Endodermal cell (in vitro differentiated cells): ENCODE results near the gene IL3. TPM values are rescaled to one million over a fixed set of nuclear protein-coding genes. Genes with fewer than 3 reads are reported as not detected.

Experiments used
- DNase-seq: peaks from one replicate; pipeline ENCODE4 v3.0.0-alpha.2; 2017
- H3K27ac ChIP-seq: 2 replicates; pipeline ENCODE4 v1.5.1; 2013; ENCODE audit warnings: mild to moderate bottlenecking, low read depth, low read length, moderate library complexity
- H3K27me3 ChIP-seq: 2 replicates; pipeline ENCODE4 v1.6.1; 2013; ENCODE audit warnings: mild to moderate bottlenecking, low read length, moderate library complexity; ENCODE audit not compliant: insufficient read depth, control insufficient read depth, poor library complexity, severe bottlenecking
- H3K36me3 ChIP-seq: 2 replicates; pipeline ENCODE4 v1.7.0; 2013; ENCODE audit warnings: mild to moderate bottlenecking, low read length, moderate library complexity; ENCODE audit not compliant: control insufficient read depth, insufficient read depth
- H3K4me1 ChIP-seq: one replicate; pipeline ENCODE4 v1.7.0; 2013; ENCODE audit warnings: low read length; ENCODE audit not compliant: control insufficient read depth, insufficient read depth
- H3K4me3 ChIP-seq: 2 replicates; pipeline ENCODE4 v1.5.1; 2013; ENCODE audit warnings: mild to moderate bottlenecking, low read length, moderate library complexity
- H3K9ac ChIP-seq: 2 replicates; pipeline ENCODE4 v1.6.1; 2013; ENCODE audit warnings: mild to moderate bottlenecking, low read length, moderate library complexity; ENCODE audit not compliant: poor library complexity, severe bottlenecking; ENCODE audit errors: extremely low read depth
- H3K9me3 ChIP-seq: 2 replicates; pipeline ENCODE4 v1.6.1; 2013; ENCODE audit warnings: mild to moderate bottlenecking, low read length, moderate library complexity; ENCODE audit not compliant: control insufficient read depth
- H3K27ac Mint-ChIP-seq: 2 replicates; pipeline ENCODE4 v1.8.0; 2020; ENCODE audit warnings: mixed read lengths
- H3K27me3 Mint-ChIP-seq: 2 replicates; pipeline ENCODE4 v1.8.0; 2021; ENCODE audit warnings: mild to moderate bottlenecking, mixed read lengths; ENCODE audit not compliant: insufficient read depth
- H3K36me3 Mint-ChIP-seq: 2 replicates; pipeline ENCODE4 v1.8.0; 2020; ENCODE audit warnings: low read depth, mixed read lengths
- H3K4me1 Mint-ChIP-seq: 2 replicates; pipeline ENCODE4 v1.8.0; 2020; ENCODE audit warnings: mixed read lengths
- H3K4me3 Mint-ChIP-seq: 2 replicates; pipeline ENCODE4 v1.8.0; 2020; ENCODE audit warnings: mild to moderate bottlenecking, moderate library complexity, mixed read lengths
- H3K9me3 Mint-ChIP-seq: 2 replicates; pipeline ENCODE4 v1.8.0; 2020; ENCODE audit warnings: mild to moderate bottlenecking, mixed read lengths
- WGBS, 2 experiments: methylation state at CpG; one replicate each; pipeline versions ENCODE4 v1.1.5 to v1.1.7; 2013; ENCODE audit warnings: missing lambda C conversion rate in 2 of 2, mixed read lengths in 1 of 2; ENCODE audit not compliant: insufficient coverage in 1 of 2, insufficient read length in 1 of 2; 5-methylcytosine and 5-hydroxymethylcytosine counted together
- total RNA-seq, 2 donors: library from RNA; stranded (reverse); fragmentation: NEBNext Ultra II Directional in 1 of 2; extraction: Animal tissue kit (Norgen Biotek cat#: 25700) in 1 of 2; gene quantifications; 2 replicates in 1 of 2; 3 replicates in 1 of 2; pipeline ENCODE4 v1.2.1, GENCODE V29; 2021
- TF ChIP-seq, protein P1 (sequence below): fragments of 200-600 bp; sonication (generic); conservative IDR thresholded peaks from 2 replicates; pipeline ENCODE4 v1.5.0; 2021; ENCODE audit warnings: antibody characterized with exemption, mild to moderate bottlenecking

Gene IL3
- total RNA-seq, 2 donors from 2014 or later: not detected

DNA sequence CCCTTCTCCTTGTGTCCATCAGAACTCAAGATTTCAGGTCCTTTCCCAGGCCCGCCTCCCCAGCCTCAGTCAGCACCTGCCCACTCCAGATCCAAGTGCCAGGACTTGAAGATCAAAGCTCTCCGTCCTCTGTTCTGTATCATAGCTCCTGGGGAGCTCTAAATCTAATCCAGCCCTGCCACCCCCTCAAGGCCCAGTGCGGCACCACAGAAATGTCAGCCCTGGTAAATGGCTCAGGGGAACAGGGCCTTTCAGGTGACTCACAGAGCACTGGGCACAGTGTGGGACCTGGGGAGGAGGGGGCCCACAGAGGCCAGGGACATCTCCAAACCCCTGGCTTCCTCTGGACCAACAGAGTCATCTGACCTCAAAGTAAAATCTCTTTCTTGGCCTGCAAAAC, 19.2 kb downstream of the IL3 start:
- Histone ChIP-seq H3K9me3 (no peaks in the 10 kb centered on the region), H3K4me3 (no peak overlapping the region), H3K27ac (no peak overlapping the region), H3K4me1 (no peaks in the 10 kb centered on the region), H3K27me3 (no peaks in the 10 kb centered on the region), H3K9ac (no peak overlapping the region), H3K36me3 (no peaks in the 10 kb centered on the region)
- Mint-ChIP-seq H3K4me3 (no peak overlapping the region), H3K27me3 (no peaks in the 10 kb centered on the region), H3K36me3 (no peaks in the 10 kb centered on the region), H3K27ac (no peak overlapping the region), H3K4me1 (peaks cover 5% of the 10 kb centered on the region), H3K9me3 (no peaks in the 10 kb centered on the region)
- no peak for DNase-seq
- 73% methylated on average over 3 of the region's 3 CpGs; no CpG with 5 or more reads in 1 of the 2 experiments for WGBS, 2 experiments
- TF ChIP-seq, protein P1, sequence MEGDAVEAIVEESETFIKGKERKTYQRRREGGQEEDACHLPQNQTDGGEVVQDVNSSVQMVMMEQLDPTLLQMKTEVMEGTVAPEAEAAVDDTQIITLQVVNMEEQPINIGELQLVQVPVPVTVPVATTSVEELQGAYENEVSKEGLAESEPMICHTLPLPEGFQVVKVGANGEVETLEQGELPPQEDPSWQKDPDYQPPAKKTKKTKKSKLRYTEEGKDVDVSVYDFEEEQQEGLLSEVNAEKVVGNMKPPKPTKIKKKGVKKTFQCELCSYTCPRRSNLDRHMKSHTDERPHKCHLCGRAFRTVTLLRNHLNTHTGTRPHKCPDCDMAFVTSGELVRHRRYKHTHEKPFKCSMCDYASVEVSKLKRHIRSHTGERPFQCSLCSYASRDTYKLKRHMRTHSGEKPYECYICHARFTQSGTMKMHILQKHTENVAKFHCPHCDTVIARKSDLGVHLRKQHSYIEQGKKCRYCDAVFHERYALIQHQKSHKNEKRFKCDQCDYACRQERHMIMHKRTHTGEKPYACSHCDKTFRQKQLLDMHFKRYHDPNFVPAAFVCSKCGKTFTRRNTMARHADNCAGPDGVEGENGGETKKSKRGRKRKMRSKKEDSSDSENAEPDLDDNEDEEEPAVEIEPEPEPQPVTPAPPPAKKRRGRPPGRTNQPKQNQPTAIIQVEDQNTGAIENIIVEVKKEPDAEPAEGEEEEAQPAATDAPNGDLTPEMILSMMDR: no peak

DNA sequence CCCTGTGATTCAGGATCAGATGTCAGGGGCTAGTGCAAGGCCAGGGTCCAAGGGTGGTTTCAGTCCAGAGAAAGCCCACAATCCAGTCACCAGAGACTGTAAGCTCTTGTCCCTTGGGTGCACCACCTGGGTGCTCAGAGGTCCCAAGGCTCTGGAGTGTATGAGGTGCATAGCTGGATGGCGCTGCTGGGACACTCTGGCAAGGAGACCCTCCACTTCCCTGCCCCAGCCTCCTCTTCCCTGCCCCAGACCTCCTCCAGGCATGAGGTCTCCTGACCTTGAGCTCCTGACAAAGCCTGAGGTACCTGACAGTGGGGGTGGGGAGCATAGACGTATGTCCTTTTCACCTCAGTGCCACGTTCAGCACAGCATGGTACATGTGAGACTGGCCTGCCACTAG, 20.1 kb downstream of the IL3 start:
- no peak overlapping the region for H3K27ac ChIP-seq
- Mint-ChIP-seq H3K27ac (no peak overlapping the region), H3K27me3 (no peaks in the 10 kb centered on the region), H3K4me3 (no peak overlapping the region), H3K4me1 (no peaks in the 10 kb centered on the region), H3K36me3 (no peaks in the 10 kb centered on the region), H3K9me3 (no peaks in the 10 kb centered on the region)
- no peak overlapping the region for H3K4me3 ChIP-seq
- H3K36me3 ChIP-seq: no peaks in the 10 kb centered on the region
- H3K9ac ChIP-seq: no peak overlapping the region
- WGBS, 2 experiments: 89% methylated on average over 2 to 3 of the region's 3 CpGs
- H3K4me1 ChIP-seq: no peaks in the 10 kb centered on the region
- H3K9me3 ChIP-seq: no peaks in the 10 kb centered on the region
- TF ChIP-seq, protein P1: no peak
- H3K27me3 ChIP-seq: no peaks in the 10 kb centered on the region
- no peak for DNase-seq

DNA sequence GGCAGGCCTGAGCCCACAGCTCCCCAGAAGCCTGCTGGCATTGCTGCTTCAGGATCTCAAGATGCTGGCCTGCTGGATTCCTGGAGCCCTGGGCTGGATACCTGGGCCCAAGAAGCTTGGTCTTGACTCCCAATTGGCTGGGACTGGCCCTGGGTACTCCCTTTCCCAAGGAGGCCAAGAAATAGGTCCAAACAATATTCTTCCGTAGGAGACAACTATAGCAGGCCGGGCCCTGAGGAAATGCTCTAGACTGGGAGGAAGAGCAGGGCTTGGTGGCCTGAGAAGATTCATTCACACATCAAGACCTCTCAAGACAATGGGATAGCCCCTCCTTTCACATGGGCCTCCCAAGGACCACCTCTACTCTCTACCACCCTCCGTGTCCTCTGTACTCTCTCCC, 21.0 kb downstream of the IL3 start:
- H3K36me3 Mint-ChIP-seq: no peaks in the 10 kb centered on the region
- no peaks in the 10 kb centered on the region for H3K27me3 ChIP-seq
- H3K27me3 Mint-ChIP-seq: no peaks in the 10 kb centered on the region
- H3K9ac ChIP-seq: no peak overlapping the region
- 94 to 100% methylated on average over 1 to 3 of the region's 3 CpGs for WGBS, 2 experiments
- TF ChIP-seq, protein P1: no peak
- no peaks in the 10 kb centered on the region for H3K36me3 ChIP-seq
- H3K27ac Mint-ChIP-seq: no peak overlapping the region
- no peak overlapping the region for H3K4me3 Mint-ChIP-seq
- no peaks in the 10 kb centered on the region for H3K9me3 ChIP-seq
- no peaks in the 10 kb centered on the region for H3K9me3 Mint-ChIP-seq
- no peak overlapping the region for H3K27ac ChIP-seq
- no peak for DNase-seq
- H3K4me3 ChIP-seq: no peak overlapping the region
- H3K4me1 Mint-ChIP-seq: no peaks in the 10 kb centered on the region
- no peaks in the 10 kb centered on the region for H3K4me1 ChIP-seq
